Inflammatory macrophage treated with lipopolysaccharide for 4 hours (primary cell): ENCODE data around the gene UBE2V1.
"Not testable (repeated sequence)": the region's sequence is repeated elsewhere in the genome, so short reads cannot be mapped to it uniquely, and the experiment has no call there.

ENCODE experiments used
- DNase-seq: peaks from one replicate; pipeline ENCODE4 v3.0.0-alpha.2; 2020

The UBE2V1 gene

GRCh38 chr20:50136822-50137599 lies 24.1 kb upstream of the UBE2V1 start:
- DNase-seq, result peak; percentile 46

GRCh38 chr20:50135157-50135556 lies 22.2 kb upstream of the UBE2V1 start:
- DNase-seq, result not testable (repeated sequence)

- no peak for DNase-seq
These were observed 20.7 kb upstream of the UBE2V1 start for GRCh38 chr20:50133474-50134217.

DNA sequence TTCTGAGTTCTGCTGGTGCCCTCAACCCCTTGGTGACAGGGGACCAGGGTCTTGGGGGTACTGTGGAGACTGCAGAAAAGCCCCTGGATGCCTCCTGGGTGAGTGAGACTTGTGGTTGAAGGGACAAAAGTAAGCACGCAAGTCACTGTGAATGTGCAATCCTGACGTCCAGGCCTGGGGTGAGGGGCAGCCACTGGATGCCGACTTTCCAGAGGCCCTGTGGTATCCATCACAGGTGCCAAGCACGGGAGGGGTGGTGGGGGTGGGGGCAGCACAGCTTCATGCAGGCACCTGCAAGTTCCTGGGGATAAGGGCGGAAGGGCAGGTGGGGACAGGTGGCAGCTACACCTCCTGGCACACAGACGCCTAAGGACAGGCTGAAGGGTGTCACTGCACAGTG lies 20.1 kb upstream of the UBE2V1 start:
- no peak for DNase-seq

DNA sequence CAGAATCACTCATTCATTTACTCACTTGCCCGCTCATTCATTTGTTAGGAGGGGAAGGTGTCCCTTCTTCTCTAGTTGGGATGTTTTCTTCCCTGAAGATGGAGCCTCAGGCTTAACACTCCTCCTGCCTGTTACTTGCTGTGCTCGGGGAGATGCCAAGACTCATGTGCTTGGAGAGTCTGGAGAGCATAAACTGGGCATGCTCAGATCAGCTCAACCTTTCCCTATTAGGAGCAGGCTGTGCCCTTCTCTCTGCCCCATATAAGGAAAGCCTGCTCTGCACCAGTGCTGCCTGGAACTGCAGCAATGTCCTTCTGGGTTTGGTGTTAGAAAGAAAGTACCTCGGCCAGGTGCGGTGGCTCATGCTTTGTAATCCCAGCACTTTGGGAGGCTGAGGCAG lies 18.0 kb upstream of the UBE2V1 start:
- DNase-seq, result no peak

DNA sequence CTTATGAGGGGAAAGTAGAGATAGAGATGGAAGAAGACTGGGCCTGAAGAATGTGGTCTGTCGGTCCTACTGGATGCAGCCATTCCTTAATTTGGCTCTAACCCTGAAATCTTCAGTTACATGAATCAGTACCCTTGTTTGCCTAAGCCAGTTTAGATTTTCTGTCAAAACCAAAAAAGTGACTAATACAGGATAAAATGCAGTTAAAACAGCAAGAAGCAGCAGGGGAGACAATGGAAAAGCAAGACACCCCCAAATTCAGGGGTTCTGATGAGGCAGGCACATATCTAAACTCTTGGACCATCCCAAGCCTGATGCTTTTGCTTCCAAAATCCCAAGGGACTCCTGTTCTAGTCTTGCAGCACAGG lies 17.4 kb upstream of the UBE2V1 start:
- no peak for DNase-seq

GRCh38 chr20:50129662-50130355 lies 16.9 kb upstream of the UBE2V1 start:
- no peak for DNase-seq

DNA sequence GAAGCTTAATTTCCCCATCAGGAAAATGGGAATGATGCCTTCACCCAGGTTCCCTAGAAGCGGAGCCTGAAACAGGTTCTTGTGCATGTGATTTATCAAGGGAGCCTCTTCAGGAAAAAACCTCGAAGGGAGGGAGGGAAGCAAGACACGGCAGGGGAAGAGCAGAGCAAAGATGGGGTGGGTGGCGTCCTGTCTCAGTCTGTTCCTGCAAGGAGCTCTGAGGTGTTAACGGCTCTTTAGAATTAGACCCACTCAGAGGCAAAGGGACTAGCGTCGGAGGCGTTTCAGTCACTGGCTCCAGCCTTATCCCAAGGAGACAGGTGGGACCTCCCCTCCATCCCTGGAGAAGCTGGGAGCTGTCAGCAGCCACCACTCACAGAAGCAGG lies 15.6 kb upstream of the UBE2V1 start:
- DNase-seq, result no peak

DNA sequence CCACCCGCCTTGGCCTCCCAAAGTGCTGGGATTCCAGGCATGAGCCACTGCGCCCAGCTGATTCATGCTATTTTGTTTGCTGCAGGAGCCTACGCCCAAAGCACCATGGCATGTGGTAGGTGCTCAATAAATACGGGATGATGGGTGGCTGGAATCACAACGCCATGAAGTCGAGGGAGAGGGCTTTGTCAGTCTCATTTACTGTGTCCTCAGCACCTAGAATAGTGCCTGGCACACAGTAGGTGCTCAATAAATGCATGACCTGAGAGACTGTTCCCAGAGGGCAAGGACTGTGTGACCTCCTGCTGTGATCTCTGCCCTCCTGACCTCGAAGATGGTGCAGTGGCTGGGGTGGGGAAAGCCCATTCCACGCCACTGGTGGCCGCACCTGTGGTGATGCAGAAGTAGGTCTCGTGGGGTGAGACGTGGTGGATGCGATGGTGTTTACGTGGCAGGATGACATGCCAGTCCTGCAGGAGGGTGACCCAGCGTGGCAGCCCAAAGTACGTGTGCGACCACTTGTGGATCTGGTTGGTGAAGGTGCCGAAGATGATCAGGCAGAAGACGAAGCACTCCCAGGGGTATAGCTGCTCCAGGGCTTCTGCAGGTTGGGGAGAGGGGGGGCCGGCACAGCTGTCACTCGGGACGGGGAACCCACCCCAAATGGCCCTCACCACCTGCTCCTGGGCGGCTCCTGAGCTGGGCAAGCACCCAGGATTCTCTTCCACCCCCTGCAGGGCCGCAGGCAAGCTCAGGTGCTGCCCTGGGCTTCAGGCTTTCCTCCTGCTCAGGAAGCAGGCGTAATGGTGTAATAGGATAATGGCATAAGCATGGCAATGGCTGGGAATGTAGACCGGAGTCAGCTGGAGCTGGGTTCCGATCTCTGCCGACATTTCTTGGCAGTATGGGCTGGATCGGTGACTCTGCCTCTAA lies 14.9 kb upstream of the UBE2V1 start:
- DNase-seq, result no peak

DNA sequence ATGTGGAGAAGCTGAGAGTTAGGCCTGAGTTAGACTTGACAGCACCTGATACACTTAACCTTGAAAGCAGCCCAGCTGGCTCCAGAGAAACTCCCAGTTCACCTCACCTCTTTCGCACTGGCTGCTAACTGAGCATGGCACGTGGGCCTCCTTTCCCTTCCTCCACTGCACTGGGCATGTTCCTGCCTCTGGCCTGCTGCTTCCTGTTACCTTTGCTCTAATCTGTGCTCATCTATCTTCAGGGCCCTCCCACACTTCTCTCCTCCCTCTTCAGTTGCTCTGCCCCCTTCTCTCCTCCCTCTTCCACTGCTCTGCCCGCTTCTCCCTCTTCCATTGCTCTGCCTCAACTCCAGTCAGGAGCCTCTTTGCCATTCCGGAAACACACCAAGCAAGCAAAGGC lies 13.7 kb upstream of the UBE2V1 start:
- no peak for DNase-seq

- no peak for DNase-seq
These were observed 12.3 kb upstream of the UBE2V1 start for GRCh38 chr20:50125279-50125678.

GRCh38 chr20:50124496-50124895 lies 11.5 kb upstream of the UBE2V1 start:
- DNase-seq, result no peak

DNA sequence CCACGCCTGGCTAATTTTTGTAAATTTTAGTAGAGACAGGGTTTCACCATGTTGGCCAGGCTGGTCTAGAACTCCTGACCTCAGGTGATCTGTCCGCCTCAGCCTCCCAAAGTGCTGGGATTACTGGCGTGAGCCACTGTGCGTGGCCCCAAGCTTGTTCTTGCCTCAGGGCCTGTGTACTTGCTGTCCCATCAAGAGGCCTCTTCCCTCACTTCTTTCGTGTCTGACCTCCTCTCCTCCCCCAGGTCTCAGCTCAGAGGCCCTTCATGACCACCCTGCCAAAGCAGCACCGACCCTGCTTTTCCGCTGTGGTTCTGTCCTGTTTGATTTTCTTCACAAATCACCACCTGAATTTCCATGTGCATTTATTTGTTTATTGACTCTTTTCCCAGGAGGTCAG lies 10.5 kb upstream of the UBE2V1 start:
- no peak for DNase-seq

GRCh38 chr20:50122763-50123162 lies 9.8 kb upstream of the UBE2V1 start:
- DNase-seq, result no peak

GRCh38 chr20:50121858-50122271 lies 8.9 kb upstream of the UBE2V1 start:
- no peak for DNase-seq

- peak; percentile 66 for DNase-seq
These were observed 8.2 kb upstream of the UBE2V1 start for GRCh38 chr20:50120935-50121693.

- no peak for DNase-seq
These were observed 5.3 kb upstream of the UBE2V1 start for GRCh38 chr20:50118203-50118602.

GRCh38 chr20:50116368-50116999 lies 3.5 kb upstream of the UBE2V1 start:
- DNase-seq, result no peak

- DNase-seq, result peak; percentile 94
These were observed 2.8 kb upstream of the UBE2V1 start for GRCh38 chr20:50115591-50116367.

DNA sequence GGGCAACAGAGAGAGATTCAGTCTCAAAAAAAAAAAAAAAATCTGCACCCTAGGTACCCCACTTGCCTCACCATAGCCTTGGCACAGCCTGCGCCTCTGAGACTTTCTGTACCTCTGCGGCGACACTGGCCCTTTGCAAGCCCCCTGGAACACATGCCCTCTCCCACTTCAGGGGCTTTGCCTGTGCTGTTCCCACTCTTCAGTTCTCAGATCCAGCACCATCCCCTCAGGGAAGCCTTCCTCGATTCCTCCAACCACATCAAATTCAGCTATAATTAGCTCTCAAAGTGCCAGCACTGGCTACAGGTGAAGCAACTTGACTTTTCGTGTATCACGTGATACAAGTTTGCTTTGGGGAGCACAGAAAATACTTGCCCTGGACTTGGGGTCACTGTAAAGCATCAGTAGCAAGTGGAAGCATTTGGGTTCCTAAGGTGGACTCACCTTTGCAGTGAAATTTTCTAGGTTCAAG lies 2.1 kb upstream of the UBE2V1 start:
- DNase-seq, result no peak
